ENCODE results near the gene PFDN6. TPM values are rescaled to one million over a fixed set of nuclear protein-coding genes. Genes with fewer than 3 reads are reported as not detected.
A peak's percentile ranks its signal among the peaks of the same experiment; 100 is the strongest.

The PFDN6 gene
- total RNA-seq, 3 donors from 2014 or later (not counting 1 experiment from before 2014, with no cell fraction given), result 19.2 to 26.5 (median 22.7) TPM

DNA sequence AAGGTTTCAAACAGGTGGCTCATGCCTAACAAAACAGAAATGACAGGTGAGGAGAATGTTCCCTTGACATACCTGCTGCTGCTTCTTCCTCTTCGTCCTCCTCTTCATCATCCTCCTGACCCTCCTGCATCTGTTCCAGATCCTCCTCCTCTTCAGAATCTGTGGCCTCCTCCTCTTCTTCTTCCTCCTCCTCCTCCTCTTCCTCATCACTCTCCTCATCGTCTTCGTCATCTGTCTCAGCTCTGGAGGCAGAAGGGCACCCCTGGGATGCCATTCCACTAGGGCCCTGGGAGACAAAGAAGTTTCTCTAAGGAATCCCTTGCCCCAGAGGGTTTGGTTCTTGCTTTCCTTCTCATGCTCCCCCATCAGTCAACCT lies 30.5 kb downstream of the PFDN6 start:
- ATAC-seq, result no peak
- TF ChIP-seq, protein P1, sequence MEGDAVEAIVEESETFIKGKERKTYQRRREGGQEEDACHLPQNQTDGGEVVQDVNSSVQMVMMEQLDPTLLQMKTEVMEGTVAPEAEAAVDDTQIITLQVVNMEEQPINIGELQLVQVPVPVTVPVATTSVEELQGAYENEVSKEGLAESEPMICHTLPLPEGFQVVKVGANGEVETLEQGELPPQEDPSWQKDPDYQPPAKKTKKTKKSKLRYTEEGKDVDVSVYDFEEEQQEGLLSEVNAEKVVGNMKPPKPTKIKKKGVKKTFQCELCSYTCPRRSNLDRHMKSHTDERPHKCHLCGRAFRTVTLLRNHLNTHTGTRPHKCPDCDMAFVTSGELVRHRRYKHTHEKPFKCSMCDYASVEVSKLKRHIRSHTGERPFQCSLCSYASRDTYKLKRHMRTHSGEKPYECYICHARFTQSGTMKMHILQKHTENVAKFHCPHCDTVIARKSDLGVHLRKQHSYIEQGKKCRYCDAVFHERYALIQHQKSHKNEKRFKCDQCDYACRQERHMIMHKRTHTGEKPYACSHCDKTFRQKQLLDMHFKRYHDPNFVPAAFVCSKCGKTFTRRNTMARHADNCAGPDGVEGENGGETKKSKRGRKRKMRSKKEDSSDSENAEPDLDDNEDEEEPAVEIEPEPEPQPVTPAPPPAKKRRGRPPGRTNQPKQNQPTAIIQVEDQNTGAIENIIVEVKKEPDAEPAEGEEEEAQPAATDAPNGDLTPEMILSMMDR (IDR thresholded peaks at IDR 0.05), result no peak
- intact Hi-C loops (cut with micrococcal nuclease), result no loop called here
- Mint-ChIP-seq H3K27ac (peak overlapping the region; percentile 98 to 99), H3K27me3 (ENCODE audit: low read depth in 2 of 2) (no peaks in the 10 kb centered on the region), H3K4me3 (peak overlapping the region; percentile 65), H3K36me3 (peaks cover 25% of the 10 kb centered on the region), H3K4me1 (peaks cover 65 to 88% of the 10 kb centered on the region in 2 donors), H3K9me3 (no peaks in the 10 kb centered on the region)
- peaks cover 77% of the 10 kb centered on the region for H3K4me1 ChIP-seq (ENCODE audit: control insufficient read depth, insufficient read depth, low read length)
- no peaks in the 10 kb centered on the region for H3K27me3 ChIP-seq (ENCODE audit: control insufficient read depth, insufficient read depth, low read length)
- H3K36me3 ChIP-seq (ENCODE audit: control insufficient read depth, insufficient read depth, low read length), result peaks cover 38% of the 10 kb centered on the region
- H3K27ac ChIP-seq (ENCODE audit: low read length), result no peak overlapping the region
- H3K9me3 ChIP-seq (ENCODE audit: control insufficient read depth, insufficient read depth, low read length), result no peaks in the 10 kb centered on the region
- no peak overlapping the region for H3K4me3 ChIP-seq (ENCODE audit: low read length)
- no peak for DNase-seq
- 89% methylated on average over 3 of the region's 3 CpGs for WGBS (ENCODE audit: insufficient coverage)

DNA sequence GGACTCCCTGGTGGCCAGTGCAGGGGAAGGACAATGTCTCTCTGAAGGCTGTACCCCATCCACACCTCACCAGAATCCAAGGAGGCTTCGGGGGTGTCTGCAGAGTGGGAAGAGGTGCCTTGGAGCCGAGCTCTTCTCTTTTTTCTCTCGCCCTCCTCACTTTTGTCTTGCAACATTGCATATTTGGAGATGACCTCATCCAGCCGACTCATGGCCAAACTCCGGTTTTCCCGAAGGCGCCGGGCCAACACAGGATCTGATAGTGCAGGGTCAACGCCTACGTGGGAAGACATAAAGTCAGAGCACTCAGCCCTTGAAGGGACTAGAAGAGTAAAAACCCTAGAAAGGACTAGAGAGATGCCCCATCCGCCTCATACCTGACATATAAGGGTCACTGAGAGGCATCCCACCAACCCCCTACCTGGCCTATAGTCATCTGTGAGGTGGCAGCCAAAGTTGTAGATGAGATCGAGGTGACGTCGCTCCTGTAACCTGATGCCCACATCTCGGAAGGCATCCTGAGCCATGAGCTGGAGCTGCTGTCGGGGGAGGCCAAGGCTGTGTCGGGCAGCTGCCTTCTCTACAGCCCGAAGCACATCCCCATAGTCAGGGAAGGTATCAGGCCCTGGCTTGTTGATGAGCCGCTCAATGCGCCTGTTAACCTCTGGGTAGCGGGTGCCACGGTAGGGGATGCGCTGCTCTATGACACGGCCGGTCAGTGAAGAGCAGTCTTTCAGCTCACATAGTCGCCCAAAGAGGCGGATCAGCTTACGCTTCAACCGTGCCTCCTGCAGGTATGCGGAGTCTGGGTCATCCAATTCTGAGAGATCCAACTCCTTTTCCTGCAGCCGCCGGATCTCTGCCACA lies 31.1 kb downstream of the PFDN6 start:
- H3K9me3 Mint-ChIP-seq, result no peaks in the 10 kb centered on the region
- H3K36me3 Mint-ChIP-seq, result peaks cover 25% of the 10 kb centered on the region
- no peak overlapping the region for H3K4me3 ChIP-seq (ENCODE audit: low read length)
- WGBS (ENCODE audit: insufficient coverage), result 95% methylated on average over 32 of the region's 32 CpGs
- H3K4me1 ChIP-seq (ENCODE audit: control insufficient read depth, insufficient read depth, low read length), result peaks cover 71% of the 10 kb centered on the region
- peak overlapping the region; percentile 86 for H3K4me3 Mint-ChIP-seq
- H3K27ac ChIP-seq (ENCODE audit: low read length), result no peak overlapping the region
- intact Hi-C loops (cut with micrococcal nuclease), result no loop called here
- DNase-seq (no peak), ATAC-seq (no peak)
- TF ChIP-seq, protein P1 (IDR thresholded peaks at IDR 0.05), result no peak
- H3K4me1 Mint-ChIP-seq, result peaks cover 65 to 82% of the 10 kb centered on the region in 2 donors
- peaks cover 38% of the 10 kb centered on the region for H3K36me3 ChIP-seq (ENCODE audit: control insufficient read depth, insufficient read depth, low read length)
- H3K9me3 ChIP-seq (ENCODE audit: control insufficient read depth, insufficient read depth, low read length), result no peaks in the 10 kb centered on the region
- H3K27me3 Mint-ChIP-seq (ENCODE audit: low read depth in 2 of 2), result no peaks in the 10 kb centered on the region
- peak overlapping the region; percentile 98 to 99 for H3K27ac Mint-ChIP-seq
- no peaks in the 10 kb centered on the region for H3K27me3 ChIP-seq (ENCODE audit: control insufficient read depth, insufficient read depth, low read length)

DNA sequence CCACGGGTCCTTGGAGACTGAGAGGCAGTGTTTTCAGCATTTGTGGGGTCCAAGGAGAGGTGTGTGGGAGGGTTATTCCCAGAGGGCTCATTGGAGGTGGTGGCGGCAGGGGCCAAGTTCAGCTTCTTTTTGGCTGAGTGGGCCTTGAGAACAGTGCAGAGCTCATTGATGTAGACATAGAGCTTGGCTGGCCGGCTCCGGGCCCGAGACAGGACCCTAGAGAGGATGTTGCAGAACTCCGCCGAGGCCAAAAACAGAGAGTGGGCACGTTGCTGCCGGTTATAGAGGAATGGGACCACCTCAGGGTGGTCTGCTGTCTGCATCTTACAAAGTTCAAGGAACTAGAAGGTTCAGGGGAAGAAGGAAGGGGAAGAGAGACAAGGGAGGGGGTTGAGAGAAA lies 31.8 kb downstream of the PFDN6 start:
- 91% methylated on average over 9 of the region's 9 CpGs for WGBS (ENCODE audit: insufficient coverage)
- TF ChIP-seq, protein P1 (IDR thresholded peaks at IDR 0.05), result no peak
- peak overlapping the region; percentile 98 for H3K27ac Mint-ChIP-seq
- DNase-seq (no peak), ATAC-seq (no peak)
- Histone ChIP-seq H3K9me3 (ENCODE audit: control insufficient read depth, insufficient read depth, low read length) (no peaks in the 10 kb centered on the region), H3K4me3 (ENCODE audit: low read length) (no peak overlapping the region), H3K4me1 (ENCODE audit: control insufficient read depth, insufficient read depth, low read length) (peaks cover 64% of the 10 kb centered on the region), H3K27ac (ENCODE audit: low read length) (peak overlapping the region; percentile 85), H3K36me3 (ENCODE audit: control insufficient read depth, insufficient read depth, low read length) (peaks cover 33% of the 10 kb centered on the region), H3K27me3 (ENCODE audit: control insufficient read depth, insufficient read depth, low read length) (no peaks in the 10 kb centered on the region)
- H3K4me3 Mint-ChIP-seq, result peak overlapping the region; percentile 86
- peaks cover 25% of the 10 kb centered on the region for H3K36me3 Mint-ChIP-seq
- no peaks in the 10 kb centered on the region for H3K9me3 Mint-ChIP-seq
- peaks cover 64 to 75% of the 10 kb centered on the region in 2 donors for H3K4me1 Mint-ChIP-seq
- no peaks in the 10 kb centered on the region for H3K27me3 Mint-ChIP-seq (ENCODE audit: low read depth in 2 of 2)
- intact Hi-C loops (cut with micrococcal nuclease), result no loop called here
